Caco-2 (cell line): ENCODE data around the gene NDRG4. TPM values are rescaled to one million over a fixed set of nuclear protein-coding genes. Genes with fewer than 3 reads are reported as not detected.

ENCODE experiments used
- BruUV-seq: library from RNA; stranded (reverse); fragments of 400-500 nt; replicated peaks from 2 replicates; lab custom pipeline; 2021; lab: Mats Ljungman, UMichigan
- CTCF ChIA-PET: fragments of 300-600 bp; sonication (Branson Sonifier 250); formaldehyde crosslinking; loops from one replicate; lab custom pipeline; 2022; ENCODE audit warnings: antibody characterized with exemption; lab: Charles Lee
- POLR2A ChIA-PET: fragments of 300-600 bp; sonication (Branson Sonifier 250); formaldehyde crosslinking; loops from one replicate; lab custom pipeline; 2022; ENCODE audit warnings: antibody characterized with exemption; lab: Charles Lee
- DNase-seq, 2 experiments: peaks; one replicate each; pipeline versions ENCODE4 v3.0.0 to v3.0.0-alpha.2; 2020 to 2022
- H3K27me3 ChIP-seq: replicated peaks from 2 replicates; pipeline ENCODE4 v1.6.0; 2011; ENCODE audit warnings: low read length; ENCODE audit not compliant: control insufficient read depth, insufficient read depth
- H3K36me3 ChIP-seq: 2 replicates; pipeline ENCODE4 v1.5.1; 2011; ENCODE audit warnings: low read length; ENCODE audit not compliant: control insufficient read depth, insufficient read depth
- H3K4me1 ChIP-seq: fragments of 250-450 bp; sonication (Bioruptor Pico); 2 replicates; pipeline ENCODE4 v1.5.1; 2020; ENCODE audit warnings: mild to moderate bottlenecking
- H3K4me3 ChIP-seq: 2 replicates; pipeline ENCODE4 v1.5.1; 2011; ENCODE audit warnings: low read depth, mild to moderate bottlenecking, control low read depth, low read length
- H3K9me3 ChIP-seq: fragments of 250-450 bp; sonication (Bioruptor Pico); 2 replicates; pipeline ENCODE4 v1.5.1; 2020; ENCODE audit warnings: mild to moderate bottlenecking, moderate library complexity
- H3K27ac Mint-ChIP-seq: one replicate; pipeline ENCODE4 v1.8.0; 2022; ENCODE audit warnings: mixed read lengths; ENCODE audit not compliant: unreplicated experiment
- H3K27me3 Mint-ChIP-seq: one replicate; pipeline ENCODE4 v1.8.0; 2022; ENCODE audit warnings: mixed read lengths; ENCODE audit not compliant: insufficient read depth, unreplicated experiment
- H3K36me3 Mint-ChIP-seq: one replicate; pipeline ENCODE4 v1.8.0; 2022; ENCODE audit warnings: mild to moderate bottlenecking, mixed read lengths; ENCODE audit not compliant: insufficient read depth, unreplicated experiment
- H3K4me1 Mint-ChIP-seq: one replicate; pipeline ENCODE4 v1.8.0; 2022; ENCODE audit warnings: low read depth, mixed read lengths; ENCODE audit not compliant: unreplicated experiment
- H3K4me3 Mint-ChIP-seq: one replicate; pipeline ENCODE4 v1.8.0; 2022; ENCODE audit warnings: mild to moderate bottlenecking, moderate library complexity, mixed read lengths; ENCODE audit not compliant: unreplicated experiment
- H3K9me3 Mint-ChIP-seq: one replicate; pipeline ENCODE4 v1.8.0; 2022; ENCODE audit warnings: mixed read lengths; ENCODE audit not compliant: unreplicated experiment
- CTCF ChIP-seq, 2 experiments: fragments of 200-600 bp in 1 of 2; IDR thresholded peaks; 1 replicate in 1 of 2; 2 replicates in 1 of 2; pipeline versions ENCODE4 v1.5.1 to v1.8.0; 2011 to 2022; ENCODE audit warnings: antibody characterized with exemption in 1 of 2, control low read depth in 1 of 2, inconsistent platforms in 1 of 2, low read depth in 1 of 2, low read length in 1 of 2, mild to moderate bottlenecking in 1 of 2, moderate library complexity in 1 of 2; ENCODE audit not compliant: insufficient read depth in 1 of 2, severe bottlenecking in 1 of 2, unreplicated experiment in 1 of 2
- intact Hi-C: fragments of 100-400 bp; cut with micrococcal nuclease; formaldehyde crosslinking; loops from one replicate; pipeline ENCODE4 v1.10.0; 2022; ENCODE audit not compliant: unreplicated experiment
- total RNA-seq: library from RNA; stranded (reverse); gene quantifications from 2 replicates; pipeline ENCODE4 v1.2.3, GENCODE V29; 2022

NDRG4 gene
- total RNA-seq, 1 experiment from 2014 or later, result 10.7 TPM

- H3K4me1 Mint-ChIP-seq, result no peaks in the 10 kb centered on the region
- no peaks in the 10 kb centered on the region for H3K9me3 Mint-ChIP-seq
- peaks cover under 1% of the 10 kb centered on the region for H3K4me1 ChIP-seq
- no peaks in the 10 kb centered on the region for H3K27me3 ChIP-seq
- intact Hi-C loops, result loop anchor here (1.0 kb wide), 1 partner anchor 143 kb away; no protein-coding TSS in a partner anchor
- peaks cover 4% of the 10 kb centered on the region for H3K27me3 Mint-ChIP-seq
- H3K9me3 ChIP-seq, result no peaks in the 10 kb centered on the region
- no peak overlapping the region for H3K4me3 Mint-ChIP-seq
- no peak overlapping the region for H3K4me3 ChIP-seq
- POLR2A ChIA-PET, result no interaction called here
- peak; percentile 40 to 67 for TF ChIP-seq CTCF (IDR thresholded peaks at IDR 0.05; ENCODE audit: insufficient read depth in 1 of 2, low read depth in 1 of 2, low read length in 1 of 2, severe bottlenecking in 1 of 2, unreplicated experiment in 1 of 2)
- DNase-seq, result peak; percentile 87 to 90
- H3K27ac Mint-ChIP-seq, result peak overlapping the region; percentile 80
- CTCF ChIA-PET, result interaction anchor here (0.8 to 2.6 kb wide), 5 partner anchors 20 to 261 kb away, joined by 3 to 10 read pairs (median 5); no protein-coding TSS in a partner anchor
- BruUV-seq, result no TSS peak
- no peaks in the 10 kb centered on the region for H3K36me3 Mint-ChIP-seq
- no peaks in the 10 kb centered on the region for H3K36me3 ChIP-seq
These were observed 4.9 kb upstream of the NDRG4 start for GRCh38 chr16:58494981-58495520.

GRCh38 chr16:58495521-58496331 is 4.2 kb upstream of the NDRG4 start:
- peaks cover 4% of the 10 kb centered on the region for H3K27me3 Mint-ChIP-seq
- H3K27ac Mint-ChIP-seq, result peak overlapping the region; percentile 80
- no peaks in the 10 kb centered on the region for H3K9me3 Mint-ChIP-seq
- Histone ChIP-seq H3K4me1 (peaks cover 7% of the 10 kb centered on the region), H3K36me3 (no peaks in the 10 kb centered on the region), H3K4me3 (no peak overlapping the region), H3K9me3 (no peaks in the 10 kb centered on the region), H3K27me3 (no peaks in the 10 kb centered on the region)
- CTCF ChIA-PET, result interaction anchor here (0.8 to 2.6 kb wide), 4 partner anchors 19 to 261 kb away, joined by 3 to 10 read pairs (median 6); no protein-coding TSS in a partner anchor
- DNase-seq, result no peak
- POLR2A ChIA-PET, result no interaction called here
- no TSS peak for BruUV-seq
- no peaks in the 10 kb centered on the region for H3K4me1 Mint-ChIP-seq
- H3K36me3 Mint-ChIP-seq, result peaks cover 4% of the 10 kb centered on the region
- intact Hi-C loops, result loop anchor here (1.0 kb wide), 1 partner anchor 143 kb away; no protein-coding TSS in a partner anchor
- H3K4me3 Mint-ChIP-seq, result no peak overlapping the region
- no peak for TF ChIP-seq CTCF (IDR thresholded peaks at IDR 0.05; ENCODE audit: insufficient read depth in 1 of 2, low read depth in 1 of 2, low read length in 1 of 2, severe bottlenecking in 1 of 2, unreplicated experiment in 1 of 2)

GRCh38 chr16:58497468-58497867 is 2.5 kb upstream of the NDRG4 start:
- no peaks in the 10 kb centered on the region for H3K27me3 Mint-ChIP-seq
- POLR2A ChIA-PET, result no interaction called here
- no TSS peak for BruUV-seq
- Histone ChIP-seq H3K4me1 (peaks cover 7% of the 10 kb centered on the region), H3K4me3 (no peak overlapping the region), H3K27me3 (no peaks in the 10 kb centered on the region), H3K9me3 (no peaks in the 10 kb centered on the region), H3K36me3 (no peaks in the 10 kb centered on the region)
- CTCF ChIA-PET, result no interaction called here
- peaks cover 16% of the 10 kb centered on the region for H3K36me3 Mint-ChIP-seq
- peak in 1 of 2 experiments; percentile 16 for DNase-seq
- TF ChIP-seq CTCF (IDR thresholded peaks at IDR 0.05; ENCODE audit: insufficient read depth in 1 of 2, low read depth in 1 of 2, low read length in 1 of 2, severe bottlenecking in 1 of 2, unreplicated experiment in 1 of 2), result no peak
- H3K9me3 Mint-ChIP-seq, result no peaks in the 10 kb centered on the region
- H3K4me3 Mint-ChIP-seq, result no peak overlapping the region
- H3K4me1 Mint-ChIP-seq, result no peaks in the 10 kb centered on the region
- no peak overlapping the region for H3K27ac Mint-ChIP-seq
- intact Hi-C loops, result no loop called here
